Calu3 (cell line): Measurements from ENCODE around the gene SETD7. TPM values are rescaled to one million over a fixed set of nuclear protein-coding genes. Genes with fewer than 3 reads are reported as not detected.

Experiments used
- BruUV-seq: library from RNA; stranded (reverse); fragments of 400-500 nt; replicated peaks from 2 replicates; lab custom pipeline; 2021; lab: Mats Ljungman, UMichigan
- CTCF ChIA-PET: fragments of 300-600 bp; sonication (Branson Sonifier 250); formaldehyde crosslinking; loops from one replicate; lab custom pipeline; 2022; ENCODE audit warnings: antibody characterized with exemption; lab: Charles Lee
- DNase-seq: peaks from one replicate; pipeline ENCODE4 v3.0.0; 2022
- H3K27ac Mint-ChIP-seq: one replicate; pipeline ENCODE4 v1.8.0; 2022; ENCODE audit warnings: mixed read lengths; ENCODE audit not compliant: unreplicated experiment
- H3K27me3 Mint-ChIP-seq: one replicate; pipeline ENCODE4 v1.8.0; 2022; ENCODE audit warnings: mixed read lengths; ENCODE audit not compliant: unreplicated experiment
- H3K36me3 Mint-ChIP-seq: one replicate; pipeline ENCODE4 v1.8.0; 2022; ENCODE audit warnings: mild to moderate bottlenecking, moderate library complexity, mixed read lengths; ENCODE audit not compliant: insufficient read depth, unreplicated experiment
- H3K4me1 Mint-ChIP-seq: one replicate; pipeline ENCODE4 v1.8.0; 2022; ENCODE audit warnings: mild to moderate bottlenecking, low read depth, mixed read lengths; ENCODE audit not compliant: unreplicated experiment
- H3K4me3 Mint-ChIP-seq: one replicate; pipeline ENCODE4 v1.8.0; 2022; ENCODE audit warnings: mild to moderate bottlenecking, low read depth, moderate library complexity, mixed read lengths; ENCODE audit not compliant: unreplicated experiment
- H3K9me3 Mint-ChIP-seq: one replicate; pipeline ENCODE4 v1.8.0; 2022; ENCODE audit warnings: low read depth, mixed read lengths; ENCODE audit not compliant: unreplicated experiment
- intact Hi-C: fragments of 100-400 bp; cut with micrococcal nuclease; formaldehyde crosslinking; loops from one replicate; pipeline ENCODE4 v1.10.0; 2022; ENCODE audit not compliant: unreplicated experiment
- total RNA-seq: library from RNA; stranded (reverse); gene quantifications from 2 replicates; pipeline ENCODE4 v1.2.3, GENCODE V29; 2022
- TF ChIP-seq, protein P1 (sequence below): fragments of 200-600 bp; IDR thresholded peaks from one replicate; pipeline ENCODE4 v1.8.0; 2022; ENCODE audit warnings: antibody characterized with exemption; ENCODE audit not compliant: unreplicated experiment

Gene SETD7
- total RNA-seq, 1 experiment from 2014 or later: 16.4 TPM

DNA sequence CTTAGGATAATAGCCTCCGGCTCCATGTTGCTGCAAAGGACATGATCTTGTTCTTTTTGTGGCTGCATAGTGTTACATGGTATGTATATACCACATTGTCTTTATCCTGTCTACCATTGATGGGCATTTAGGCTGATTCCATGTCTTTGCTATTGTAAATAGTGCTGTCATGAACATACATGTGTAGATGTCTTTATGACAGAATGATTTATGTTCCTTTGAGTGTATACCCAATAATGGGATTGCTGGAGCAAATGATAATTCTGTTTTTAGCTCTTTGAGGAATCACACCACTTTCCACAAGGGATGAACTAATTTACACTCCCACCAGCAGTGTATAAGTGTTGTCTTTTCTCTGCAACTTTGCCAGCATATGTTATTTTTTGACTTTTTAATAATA lies 97.5 kb downstream of the SETD7 start:
- CTCF ChIA-PET: no interaction called here
- Mint-ChIP-seq H3K9me3 (no peaks in the 10 kb centered on the region), H3K27ac (no peak overlapping the region), H3K36me3 (peaks cover 33% of the 10 kb centered on the region), H3K4me1 (peaks cover 51% of the 10 kb centered on the region), H3K27me3 (no peaks in the 10 kb centered on the region), H3K4me3 (peak overlapping the region; percentile 47)
- TF ChIP-seq, protein P1, sequence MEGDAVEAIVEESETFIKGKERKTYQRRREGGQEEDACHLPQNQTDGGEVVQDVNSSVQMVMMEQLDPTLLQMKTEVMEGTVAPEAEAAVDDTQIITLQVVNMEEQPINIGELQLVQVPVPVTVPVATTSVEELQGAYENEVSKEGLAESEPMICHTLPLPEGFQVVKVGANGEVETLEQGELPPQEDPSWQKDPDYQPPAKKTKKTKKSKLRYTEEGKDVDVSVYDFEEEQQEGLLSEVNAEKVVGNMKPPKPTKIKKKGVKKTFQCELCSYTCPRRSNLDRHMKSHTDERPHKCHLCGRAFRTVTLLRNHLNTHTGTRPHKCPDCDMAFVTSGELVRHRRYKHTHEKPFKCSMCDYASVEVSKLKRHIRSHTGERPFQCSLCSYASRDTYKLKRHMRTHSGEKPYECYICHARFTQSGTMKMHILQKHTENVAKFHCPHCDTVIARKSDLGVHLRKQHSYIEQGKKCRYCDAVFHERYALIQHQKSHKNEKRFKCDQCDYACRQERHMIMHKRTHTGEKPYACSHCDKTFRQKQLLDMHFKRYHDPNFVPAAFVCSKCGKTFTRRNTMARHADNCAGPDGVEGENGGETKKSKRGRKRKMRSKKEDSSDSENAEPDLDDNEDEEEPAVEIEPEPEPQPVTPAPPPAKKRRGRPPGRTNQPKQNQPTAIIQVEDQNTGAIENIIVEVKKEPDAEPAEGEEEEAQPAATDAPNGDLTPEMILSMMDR: no peak
- no TSS peak for BruUV-seq
- intact Hi-C loops: loop anchor here (5.0 kb wide), 1 partner anchor 39 kb away; no protein-coding TSS in a partner anchor
- DNase-seq: no peak

DNA sequence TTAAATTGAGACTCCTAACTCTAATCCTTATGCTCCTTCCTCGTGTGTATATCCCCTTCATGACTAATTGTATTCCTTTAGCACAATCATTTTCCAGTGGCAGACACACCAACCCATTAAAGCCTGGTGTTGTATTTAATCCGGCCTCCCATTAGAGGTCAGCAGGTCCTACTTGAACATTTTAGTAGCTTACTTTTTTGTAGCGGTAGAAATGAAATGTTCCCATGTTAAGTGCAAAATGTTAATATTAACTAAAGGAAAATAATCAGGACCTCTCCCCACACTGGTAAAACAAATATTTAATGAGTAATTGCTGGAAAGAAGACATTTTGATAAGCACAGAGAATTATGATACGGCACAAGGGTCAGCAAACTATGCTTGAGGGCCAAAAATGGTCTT lies 98.7 kb downstream of the SETD7 start:
- CTCF ChIA-PET: interaction anchor here (0.7 kb wide), 1 partner anchor 21 kb away, joined by 3 read pairs; no protein-coding TSS in a partner anchor
- TF ChIP-seq, protein P1: no peak
- Mint-ChIP-seq H3K9me3 (no peaks in the 10 kb centered on the region), H3K27ac (no peak overlapping the region), H3K36me3 (peaks cover 44% of the 10 kb centered on the region), H3K27me3 (no peaks in the 10 kb centered on the region), H3K4me1 (peaks cover 51% of the 10 kb centered on the region), H3K4me3 (peak overlapping the region; percentile 47)
- DNase-seq: no peak
- no TSS peak for BruUV-seq
- intact Hi-C loops: loop anchor here (5.0 kb wide), 1 partner anchor 40 kb away; no protein-coding TSS in a partner anchor

DNA sequence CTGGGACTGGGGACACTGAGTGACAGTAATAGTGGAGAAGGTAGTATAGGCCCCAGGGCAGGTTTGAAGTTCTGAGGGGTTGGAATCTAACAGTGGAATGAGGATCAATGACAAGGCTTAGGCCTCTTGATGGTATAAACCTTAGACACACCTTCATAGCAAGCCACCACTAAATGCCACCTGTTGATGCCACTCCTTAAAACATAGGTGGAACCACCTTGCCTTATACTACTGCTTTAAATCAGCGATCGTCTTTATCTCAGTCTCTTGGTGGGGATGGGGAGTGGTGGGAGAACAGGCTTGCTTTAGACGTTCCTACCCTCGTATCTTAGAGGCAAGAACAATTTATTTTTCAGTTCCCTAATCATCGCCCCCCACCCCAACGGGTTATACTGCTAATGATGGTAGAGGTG lies 100.9 kb downstream of the SETD7 start:
- no TSS peak for BruUV-seq
- TF ChIP-seq, protein P1: no peak
- H3K4me3 Mint-ChIP-seq: peak overlapping the region; percentile 96
- peaks cover 50% of the 10 kb centered on the region for H3K4me1 Mint-ChIP-seq
- no peaks in the 10 kb centered on the region for H3K27me3 Mint-ChIP-seq
- intact Hi-C loops: loop anchor here (5.0 kb wide), 1 partner anchor 42 kb away; no protein-coding TSS in a partner anchor
- no peak for DNase-seq
- CTCF ChIA-PET: no interaction called here
- H3K36me3 Mint-ChIP-seq: peaks cover 43% of the 10 kb centered on the region
- no peaks in the 10 kb centered on the region for H3K9me3 Mint-ChIP-seq
- H3K27ac Mint-ChIP-seq: peak overlapping the region; percentile 94

DNA sequence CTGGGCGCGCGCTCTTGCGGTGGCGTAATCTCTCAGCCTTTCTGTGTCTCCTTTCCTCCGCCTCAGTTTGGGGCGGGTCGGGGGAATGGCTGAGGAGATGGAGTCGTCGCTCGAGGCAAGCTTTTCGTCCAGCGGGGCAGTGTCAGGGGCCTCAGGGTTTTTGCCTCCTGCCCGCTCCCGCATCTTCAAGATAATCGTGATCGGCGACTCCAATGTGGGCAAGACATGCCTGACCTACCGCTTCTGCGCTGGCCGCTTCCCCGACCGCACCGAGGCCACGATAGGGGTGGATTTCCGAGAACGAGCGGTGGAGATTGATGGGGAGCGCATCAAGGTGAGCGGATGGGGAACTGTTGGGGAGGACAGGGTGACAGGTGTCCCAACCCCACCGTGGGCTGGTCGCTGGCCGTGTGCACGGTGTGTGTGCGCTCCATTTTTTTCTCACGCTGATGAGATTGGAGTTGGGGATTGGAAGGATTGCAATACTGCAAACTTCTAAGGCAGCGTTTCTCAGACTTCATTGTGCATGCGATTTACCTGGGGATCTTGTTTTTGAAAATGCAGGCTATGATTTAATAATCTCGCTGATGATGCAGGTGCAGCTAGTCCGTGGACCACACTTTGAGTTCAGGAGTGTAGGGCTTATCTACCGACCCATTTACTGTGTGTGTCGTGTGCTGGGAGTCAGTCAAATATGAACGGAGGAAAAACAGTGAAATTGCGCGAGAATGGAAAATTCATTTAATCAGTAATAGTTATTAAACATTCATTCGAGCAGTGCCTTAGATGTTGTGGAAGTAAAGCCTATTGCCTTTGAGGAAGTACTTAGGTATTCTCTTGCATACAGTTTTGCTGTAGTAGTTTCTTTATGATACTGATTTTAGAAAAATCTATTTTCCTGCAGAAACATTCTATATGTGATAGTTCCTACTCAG lies 101.6 kb downstream of the SETD7 start, which contains the start of gene RAB33B:
RAB33B (plus strand) TSS at position 11 of the 935 bp plus-strand sequence; CDS start at position 86, 75 bp downstream.
- DNase-seq: no peak
- intact Hi-C loops: loop anchor here (5.0 kb wide), 1 partner anchor 43 kb away; no protein-coding TSS in a partner anchor
- Mint-ChIP-seq H3K36me3 (peaks cover 38% of the 10 kb centered on the region), H3K27ac (peak within 1 kb of the TSS; percentile 94), H3K9me3 (no peaks in the 10 kb centered on the region), H3K4me1 (peaks cover 43% of the 10 kb centered on the region), H3K4me3 (peak within 1 kb of the TSS; percentile 96), H3K27me3 (no peaks in the 10 kb centered on the region)
- CTCF ChIA-PET: interaction anchor here (1.3 kb wide), 1 partner anchor 43 kb away, joined by 3 read pairs; no protein-coding TSS in a partner anchor
- TF ChIP-seq, protein P1: no peak
- BruUV-seq: TSS peak; percentile 42
